Prostate gland (tissue), 2 donors: ENCODE measurements around the gene PPM1A. TPM values are rescaled to one million over a fixed set of nuclear protein-coding genes. Genes with fewer than 3 reads are reported as not detected.
A peak's percentile ranks its signal among the peaks of the same experiment; 100 is the strongest.

Source experiments
- DNase-seq: peaks from one replicate; pipeline ENCODE4 v3.0.0-alpha.2; 2019; ENCODE audit warnings: low spot score
- H3K27ac ChIP-seq, 2 donors: fragments of 200-600 bp; sonication (generic); 2 replicates each; pipeline ENCODE4 v1.5.1; 2017 to 2019
- H3K27me3 ChIP-seq: fragments of 200-600 bp; sonication (generic); replicated peaks from 2 replicates; pipeline ENCODE4 v1.5.1; 2019; ENCODE audit not compliant: insufficient read depth
- H3K36me3 ChIP-seq, 2 donors: fragments of 200-600 bp; sonication (generic); 1 replicate in 1 of 2; 2 replicates in 1 of 2; pipeline versions ENCODE4 v1.5.1 to v1.8.1; 2017 to 2019
- H3K4me1 ChIP-seq: fragments of 200-600 bp; sonication (generic); replicated peaks from 2 replicates; pipeline ENCODE4 v1.5.1; 2019
- H3K4me3 ChIP-seq, 2 donors: fragments of 200-600 bp; sonication (generic); 2 replicates each; pipeline ENCODE4 v1.5.1; 2017 to 2019
- H3K9me3 ChIP-seq: fragments of 200-600 bp; sonication (generic); 2 replicates; pipeline ENCODE4 v1.5.1; 2017
- POLR2A ChIP-seq: fragments of 450-650 bp; IDR thresholded peaks from one replicate; pipeline ENCODE4 v1.6.1; 2016; ENCODE audit warnings: antibody characterized with exemption, mild to moderate bottlenecking
- POLR2AphosphoS5 ChIP-seq: sonication (generic); formaldehyde crosslinking; IDR thresholded peaks from one replicate; pipeline ENCODE4 v1.6.1; 2017; ENCODE audit warnings: antibody characterized with exemption
- WGBS: methylation state at CpG from one replicate; pipeline ENCODE4 v1.1.5; 2018; 5-methylcytosine and 5-hydroxymethylcytosine counted together
- intact Hi-C: fragments of 100-400 bp; cut with DNase I; formaldehyde crosslinking; loops from one replicate; pipeline ENCODE4 v1.14.2; 2022
- total RNA-seq, 2 donors: library from RNA; depleted of rRNA; stranded (reverse); fragments of >200 nt; gene quantifications; one replicate each; pipeline ENCODE4 v1.1.0, GENCODE V29; 2016
- TF ChIP-seq, protein P1 (sequence below), 4 experiments: fragments of 200-600 bp in 2 of 4; fragments of 450-650 bp in 2 of 4; sonication (generic) in 2 of 4; IDR thresholded peaks; 1 replicate in 3 of 4; 2 replicates in 1 of 4; pipeline ENCODE4 v1.5.1; 2016 to 2019; ENCODE audit warnings: antibody characterized with exemption in 4 of 4, mild to moderate bottlenecking in 2 of 4, moderate library complexity in 2 of 4

Gene PPM1A
- total RNA-seq, 2 donors from 2014 or later: 41.4 to 50.6 TPM

- DNase-seq: peak; percentile 7
- Histone ChIP-seq H3K27ac (no peak overlapping the region), H3K36me3 (no peaks in the 10 kb centered on the region), H3K9me3 (no peaks in the 10 kb centered on the region), H3K4me3 (peak overlapping the region; percentile 20 to 32), H3K4me1 (no peaks in the 10 kb centered on the region), H3K27me3 (no peaks in the 10 kb centered on the region)
- TF ChIP-seq POLR2AphosphoS5 (no peak), POLR2A (no peak)
- TF ChIP-seq, protein P1, sequence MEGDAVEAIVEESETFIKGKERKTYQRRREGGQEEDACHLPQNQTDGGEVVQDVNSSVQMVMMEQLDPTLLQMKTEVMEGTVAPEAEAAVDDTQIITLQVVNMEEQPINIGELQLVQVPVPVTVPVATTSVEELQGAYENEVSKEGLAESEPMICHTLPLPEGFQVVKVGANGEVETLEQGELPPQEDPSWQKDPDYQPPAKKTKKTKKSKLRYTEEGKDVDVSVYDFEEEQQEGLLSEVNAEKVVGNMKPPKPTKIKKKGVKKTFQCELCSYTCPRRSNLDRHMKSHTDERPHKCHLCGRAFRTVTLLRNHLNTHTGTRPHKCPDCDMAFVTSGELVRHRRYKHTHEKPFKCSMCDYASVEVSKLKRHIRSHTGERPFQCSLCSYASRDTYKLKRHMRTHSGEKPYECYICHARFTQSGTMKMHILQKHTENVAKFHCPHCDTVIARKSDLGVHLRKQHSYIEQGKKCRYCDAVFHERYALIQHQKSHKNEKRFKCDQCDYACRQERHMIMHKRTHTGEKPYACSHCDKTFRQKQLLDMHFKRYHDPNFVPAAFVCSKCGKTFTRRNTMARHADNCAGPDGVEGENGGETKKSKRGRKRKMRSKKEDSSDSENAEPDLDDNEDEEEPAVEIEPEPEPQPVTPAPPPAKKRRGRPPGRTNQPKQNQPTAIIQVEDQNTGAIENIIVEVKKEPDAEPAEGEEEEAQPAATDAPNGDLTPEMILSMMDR (IDR thresholded peaks at IDR 0.05): peak in 1 of 4 experiments; percentile 5
- WGBS: 8% methylated on average over 47 of the region's 58 CpGs
- intact Hi-C loops: no loop called here
Measured at GRCh38 chr14:60327447-60328331, 78.7 kb downstream of the PPM1A start.

DNA sequence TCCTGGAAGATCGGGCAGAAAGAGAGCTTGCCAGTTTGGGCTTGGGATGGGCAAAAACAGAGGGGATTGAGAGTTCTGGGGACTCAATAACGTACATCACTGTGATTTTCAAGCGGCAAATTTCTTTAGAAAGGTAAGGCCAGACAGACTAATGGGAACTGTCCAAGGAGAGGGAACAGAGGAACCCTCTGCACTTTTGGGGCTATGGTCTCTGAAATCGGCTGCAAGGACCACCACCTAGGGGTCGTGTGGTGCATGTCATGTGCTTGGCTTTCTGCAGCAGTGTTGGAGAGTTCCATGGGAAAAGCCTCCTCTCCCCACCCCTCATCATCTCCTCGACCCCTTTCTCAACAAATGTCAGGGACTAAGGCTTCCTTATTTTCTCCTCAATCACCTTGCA is 79.6 kb downstream of the PPM1A start:
- 88% methylated on average over 6 of the region's 6 CpGs for WGBS
- DNase-seq: no peak
- Histone ChIP-seq H3K27ac (no peak overlapping the region), H3K9me3 (no peaks in the 10 kb centered on the region), H3K27me3 (no peaks in the 10 kb centered on the region), H3K4me1 (no peaks in the 10 kb centered on the region), H3K4me3 (no peak overlapping the region), H3K36me3 (no peaks in the 10 kb centered on the region)
- intact Hi-C loops: no loop called here
- TF ChIP-seq, protein P1 (IDR thresholded peaks at IDR 0.05): no peak

DNA sequence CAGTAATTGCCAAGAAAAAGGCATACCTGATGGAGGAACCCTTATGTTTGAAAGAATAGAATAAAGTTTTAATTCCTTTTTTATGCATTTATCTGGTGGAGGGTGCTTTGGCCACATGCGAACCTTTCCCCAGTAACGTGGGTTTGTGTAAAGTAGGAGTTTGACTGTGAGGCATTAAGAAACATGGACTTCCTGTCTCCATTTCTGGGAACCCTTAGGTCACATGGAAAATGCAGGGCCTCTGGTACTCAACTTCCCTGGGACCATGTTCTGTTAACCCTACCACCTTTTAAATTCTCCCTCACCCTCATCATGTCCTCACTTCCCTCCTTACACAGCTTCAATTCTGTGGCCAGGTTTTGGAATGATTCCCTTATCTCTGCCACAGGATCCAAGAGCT is 80.3 kb downstream of the PPM1A start:
- no peaks in the 10 kb centered on the region for H3K27me3 ChIP-seq
- H3K4me1 ChIP-seq: no peaks in the 10 kb centered on the region
- 87% methylated on average over 2 of the region's 2 CpGs for WGBS
- no peak for TF ChIP-seq POLR2AphosphoS5
- TF ChIP-seq POLR2A: no peak
- TF ChIP-seq, protein P1 (IDR thresholded peaks at IDR 0.05): no peak
- intact Hi-C loops: no loop called here
- H3K36me3 ChIP-seq: no peaks in the 10 kb centered on the region
- no peak for DNase-seq
- H3K4me3 ChIP-seq: no peak overlapping the region
- no peaks in the 10 kb centered on the region for H3K9me3 ChIP-seq
- H3K27ac ChIP-seq: no peak overlapping the region

- Histone ChIP-seq H3K36me3 (no peaks in the 10 kb centered on the region), H3K4me3 (peak overlapping the region in 1 of 2 donors; percentile 25), H3K27ac (no peak overlapping the region), H3K9me3 (no peaks in the 10 kb centered on the region), H3K27me3 (no peaks in the 10 kb centered on the region), H3K4me1 (no peaks in the 10 kb centered on the region)
- intact Hi-C loops: no loop called here
- WGBS: 19% methylated on average over 24 of the region's 24 CpGs
- no peak for TF ChIP-seq POLR2AphosphoS5
- TF ChIP-seq, protein P1 (IDR thresholded peaks at IDR 0.05): peak; percentile 32 to 66 (median 48)
- DNase-seq: peak; percentile 26
Measured at GRCh38 chr14:60331201-60332045, 82.4 kb downstream of the PPM1A start.
